GM13976 (cell line): ENCODE measurements around the gene TRANK1.
"Not testable (repeated sequence)": the region's sequence is repeated elsewhere in the genome, so short reads cannot be mapped to it uniquely, and the experiment has no call there.

Experiments used
- DNase-seq: peaks from one replicate; pipeline ENCODE4 v3.0.0; 2012; ENCODE audit warnings: low spot score
- in situ Hi-C: fragments of 300-500 bp; cut with MboI; formaldehyde crosslinking; loops from one replicate; pipeline ENCODE4 v1.12.0; 2022; ENCODE audit warnings: low sequenced_read_pairs, mixed read lengths, inconsistent platforms; ENCODE audit not compliant: unreplicated experiment
- TF ChIP-seq, protein P1 (sequence below): IDR thresholded peaks from 2 replicates; pipeline ENCODE4 v1.5.1; 2012; ENCODE audit warnings: borderline replicate concordance, mild to moderate bottlenecking; ENCODE audit not compliant: insufficient read depth; ENCODE audit errors: extremely low read depth, missing control alignments, control extremely low read depth

Gene TRANK1

DNA sequence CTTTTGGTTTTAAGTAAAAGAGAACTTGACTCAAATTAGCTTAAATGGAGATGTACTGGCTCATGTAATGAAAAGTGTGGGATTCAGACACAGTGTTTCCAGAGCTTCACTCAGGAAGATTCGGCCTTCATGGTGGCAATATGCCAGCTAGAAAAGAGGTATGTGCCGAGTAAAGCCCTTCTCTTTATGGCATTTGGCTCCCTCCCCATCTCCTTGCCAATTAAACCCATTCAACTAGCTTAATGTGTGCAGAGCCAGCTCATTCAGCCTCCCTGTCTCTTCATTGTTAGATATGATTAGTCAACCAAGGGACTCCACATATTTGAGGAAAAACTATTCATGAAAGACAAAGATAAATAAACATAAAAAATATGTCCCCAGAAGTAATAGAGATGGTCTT is 15.0 kb upstream of the TRANK1 start:
- TF ChIP-seq, protein P1, sequence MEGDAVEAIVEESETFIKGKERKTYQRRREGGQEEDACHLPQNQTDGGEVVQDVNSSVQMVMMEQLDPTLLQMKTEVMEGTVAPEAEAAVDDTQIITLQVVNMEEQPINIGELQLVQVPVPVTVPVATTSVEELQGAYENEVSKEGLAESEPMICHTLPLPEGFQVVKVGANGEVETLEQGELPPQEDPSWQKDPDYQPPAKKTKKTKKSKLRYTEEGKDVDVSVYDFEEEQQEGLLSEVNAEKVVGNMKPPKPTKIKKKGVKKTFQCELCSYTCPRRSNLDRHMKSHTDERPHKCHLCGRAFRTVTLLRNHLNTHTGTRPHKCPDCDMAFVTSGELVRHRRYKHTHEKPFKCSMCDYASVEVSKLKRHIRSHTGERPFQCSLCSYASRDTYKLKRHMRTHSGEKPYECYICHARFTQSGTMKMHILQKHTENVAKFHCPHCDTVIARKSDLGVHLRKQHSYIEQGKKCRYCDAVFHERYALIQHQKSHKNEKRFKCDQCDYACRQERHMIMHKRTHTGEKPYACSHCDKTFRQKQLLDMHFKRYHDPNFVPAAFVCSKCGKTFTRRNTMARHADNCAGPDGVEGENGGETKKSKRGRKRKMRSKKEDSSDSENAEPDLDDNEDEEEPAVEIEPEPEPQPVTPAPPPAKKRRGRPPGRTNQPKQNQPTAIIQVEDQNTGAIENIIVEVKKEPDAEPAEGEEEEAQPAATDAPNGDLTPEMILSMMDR = no peak
- in situ Hi-C loops = loop anchor here (25.0 kb wide), 1 partner anchor 223 kb away; no protein-coding TSS in a partner anchor
- DNase-seq = no peak

DNA sequence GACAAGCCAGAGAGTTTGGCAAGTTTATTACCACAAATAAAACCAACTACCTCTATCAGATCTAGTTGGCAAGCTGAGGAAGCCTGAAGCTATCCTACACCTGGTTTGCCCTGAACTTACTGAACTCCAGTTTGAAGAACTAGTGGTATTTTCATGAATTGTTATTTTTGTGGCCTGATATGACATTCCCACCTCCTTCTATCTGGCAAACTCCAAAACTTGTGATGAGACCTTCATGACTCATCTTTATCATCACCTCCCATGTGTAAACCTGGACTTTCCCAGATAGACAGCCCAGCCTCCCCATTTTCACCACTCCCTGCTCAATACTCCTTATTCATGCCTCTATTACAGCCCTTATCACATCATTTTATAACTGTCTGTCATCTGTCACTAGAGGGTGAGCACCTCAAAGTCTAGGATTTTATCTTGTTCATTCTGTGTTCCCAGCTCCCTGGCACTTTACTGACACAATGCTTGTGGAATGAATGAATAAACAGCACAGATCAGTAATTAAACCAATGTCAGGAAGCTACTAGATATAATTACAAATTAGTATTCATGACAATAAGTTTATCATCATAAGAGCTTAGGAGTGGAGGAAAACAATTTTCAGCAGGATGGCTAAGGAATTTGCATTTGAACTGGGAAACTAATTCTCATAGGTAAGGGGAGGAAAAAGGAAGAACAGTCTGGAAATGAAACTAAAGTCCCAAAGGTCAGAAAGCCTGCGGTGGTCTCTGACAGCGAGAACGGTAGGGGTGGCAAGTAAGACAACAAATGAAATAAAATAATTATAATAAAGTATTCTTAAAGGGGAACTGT is 13.2 kb upstream of the TRANK1 start:
- in situ Hi-C loops = loop anchor here (25.0 kb wide), 1 partner anchor 221 kb away; no protein-coding TSS in a partner anchor
- TF ChIP-seq, protein P1 = no peak
- DNase-seq = no peak

DNA sequence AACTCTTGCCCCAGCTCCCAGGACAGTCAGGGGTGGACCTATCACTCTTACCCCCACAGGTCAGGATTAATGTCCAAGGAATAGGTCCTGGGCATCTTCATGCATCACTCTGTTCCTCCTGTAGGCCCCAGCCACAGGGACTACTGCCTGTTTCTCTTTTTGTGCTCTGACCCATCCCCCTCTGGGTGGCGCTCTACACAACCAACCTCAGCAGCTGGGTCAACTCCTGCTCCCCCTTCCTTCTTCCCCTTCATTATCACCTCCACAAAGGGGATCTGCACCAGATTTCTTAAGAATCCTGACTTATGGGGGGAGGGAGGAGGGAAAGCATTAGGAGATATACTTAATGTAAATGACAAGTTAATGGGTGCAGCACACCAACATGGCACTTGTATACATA is 12.2 kb upstream of the TRANK1 start:
- TF ChIP-seq, protein P1 = peak; percentile 12
- in situ Hi-C loops = loop anchor here (25.0 kb wide), 1 partner anchor 220 kb away; no protein-coding TSS in a partner anchor
- DNase-seq = no peak

DNA sequence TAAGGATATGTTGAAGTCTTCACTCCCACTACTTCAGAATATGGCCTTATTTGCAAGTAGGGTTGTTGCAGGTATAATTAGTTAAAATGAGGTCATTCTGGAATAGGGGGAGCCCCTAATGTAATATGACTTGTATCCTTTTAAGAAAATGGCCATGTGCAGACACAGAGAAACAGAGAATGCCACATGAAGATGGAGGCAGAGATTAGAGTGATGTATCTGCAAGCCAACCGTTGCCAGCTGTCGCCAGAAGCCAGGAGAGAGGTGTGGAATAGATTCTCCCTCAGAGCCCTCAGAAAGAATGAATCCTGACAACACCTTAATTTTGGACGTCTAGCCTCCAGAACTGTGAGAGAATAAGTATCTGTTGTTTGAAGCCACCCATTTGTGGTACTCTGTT is 11.3 kb upstream of the TRANK1 start:
- in situ Hi-C loops = loop anchor here (25.0 kb wide), 1 partner anchor 219 kb away; no protein-coding TSS in a partner anchor
- DNase-seq = no peak
- TF ChIP-seq, protein P1 = no peak

DNA sequence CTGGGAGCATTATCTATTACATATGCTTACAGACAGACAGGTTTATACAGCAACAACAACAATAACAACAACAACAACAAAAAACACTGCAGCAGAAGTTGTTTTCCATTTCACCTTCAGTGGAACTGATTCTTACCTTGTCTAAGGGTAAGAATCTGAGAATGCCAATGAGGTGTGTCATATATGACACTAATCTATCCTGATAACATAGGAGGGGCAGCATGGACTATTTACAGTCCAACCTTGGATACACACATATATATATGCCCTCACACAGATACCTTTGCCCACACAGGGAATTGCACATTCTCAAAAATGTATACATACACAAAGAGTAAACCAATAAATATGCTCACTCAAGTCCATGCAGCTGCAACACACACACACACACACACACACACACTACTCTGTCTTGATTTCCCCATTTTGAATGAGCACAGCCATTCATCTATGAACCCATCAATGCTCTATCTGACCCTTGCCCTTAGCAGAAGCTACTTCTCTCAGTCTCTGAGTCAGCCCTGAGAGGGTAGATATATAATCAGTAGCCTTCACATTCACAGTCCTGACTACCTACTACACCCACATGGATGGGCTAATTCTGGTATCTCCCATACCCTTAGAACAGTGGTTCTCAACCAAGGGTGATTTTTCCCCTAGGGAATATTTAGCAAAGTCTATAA is 9.7 kb upstream of the TRANK1 start:
- no peak for DNase-seq
- TF ChIP-seq, protein P1 = no peak
- in situ Hi-C loops = loop anchor here (25.0 kb wide), 1 partner anchor 217 kb away; no protein-coding TSS in a partner anchor

DNA sequence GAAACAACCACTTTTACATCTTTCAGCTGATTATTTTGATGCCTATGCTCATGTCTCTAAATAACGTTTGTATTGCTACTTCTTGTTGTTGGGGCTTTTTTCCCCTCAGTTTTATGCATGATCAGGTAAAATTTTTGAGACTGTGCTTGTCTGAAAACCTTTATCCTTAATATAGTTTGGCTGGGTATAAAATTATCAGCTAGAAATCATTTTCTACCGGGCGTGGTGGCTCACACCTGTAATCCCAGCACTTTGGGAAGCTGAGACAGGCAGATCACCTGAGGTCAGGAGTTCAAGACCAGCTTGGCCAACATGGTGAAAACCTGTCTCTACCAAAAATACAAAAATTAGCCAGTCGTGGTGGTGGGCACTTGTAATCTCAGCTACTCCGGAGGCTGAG is 3.0 kb upstream of the TRANK1 start:
- in situ Hi-C loops, DNase-seq: not testable (repeated sequence)
